HL-60/S4 (cell line): ENCODE results near the gene NUCKS1.
"Not testable (repeated sequence)": the region's sequence is repeated elsewhere in the genome, so short reads cannot be mapped to it uniquely, and the experiment has no call there.

Experiments used
- in situ Hi-C: fragments of 300-500 bp; cut with MboI; formaldehyde crosslinking; loops from 2 replicates; pipeline ENCODE4 v1.14.3; 2022; ENCODE audit warnings: low sequenced_read_pairs

NUCKS1 gene

GRCh38 chr1:205739348-205740160 is 10.4 kb downstream of the NUCKS1 start:
- in situ Hi-C loops, result no loop called here

GRCh38 chr1:205735218-205735617 is 14.8 kb downstream of the NUCKS1 start:
- in situ Hi-C loops, result no loop called here

DNA sequence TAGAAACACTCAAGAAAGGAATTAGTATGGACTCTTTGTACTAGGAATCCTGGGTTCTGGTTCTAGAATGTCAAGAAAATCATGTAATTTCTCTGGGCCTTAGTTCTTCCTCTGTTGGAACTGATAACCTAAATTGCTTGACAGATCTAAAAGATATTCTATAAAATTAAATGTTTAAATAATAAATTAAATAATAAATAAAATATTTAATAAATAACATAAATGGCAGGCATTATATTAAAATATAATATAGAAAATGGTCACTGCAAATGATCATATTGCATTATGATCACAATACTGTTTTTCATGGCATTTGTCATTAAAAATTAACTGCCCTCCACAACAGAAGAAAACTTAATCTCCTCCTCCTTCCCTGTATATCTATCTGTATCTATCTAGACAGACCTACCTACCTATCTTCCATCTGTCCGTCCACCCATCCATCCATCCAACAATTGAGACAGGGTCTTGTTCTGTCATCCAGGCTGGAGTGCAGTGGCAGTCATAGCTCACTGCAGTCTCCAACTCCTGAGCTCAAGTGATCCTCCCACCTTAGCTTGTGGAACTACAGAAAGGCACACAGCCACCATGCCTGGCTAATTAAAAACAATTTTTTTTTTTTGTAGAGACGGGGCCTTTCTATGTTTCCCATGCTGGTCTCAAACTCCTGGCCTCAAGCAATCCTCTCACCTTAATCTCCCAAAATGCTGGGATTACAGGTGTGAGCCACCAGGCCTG is 16.4 kb downstream of the NUCKS1 start:
- in situ Hi-C loops, result no loop called here

GRCh38 chr1:205729945-205730610 is 19.9 kb downstream of the NUCKS1 start:
- in situ Hi-C loops, result no loop called here

DNA sequence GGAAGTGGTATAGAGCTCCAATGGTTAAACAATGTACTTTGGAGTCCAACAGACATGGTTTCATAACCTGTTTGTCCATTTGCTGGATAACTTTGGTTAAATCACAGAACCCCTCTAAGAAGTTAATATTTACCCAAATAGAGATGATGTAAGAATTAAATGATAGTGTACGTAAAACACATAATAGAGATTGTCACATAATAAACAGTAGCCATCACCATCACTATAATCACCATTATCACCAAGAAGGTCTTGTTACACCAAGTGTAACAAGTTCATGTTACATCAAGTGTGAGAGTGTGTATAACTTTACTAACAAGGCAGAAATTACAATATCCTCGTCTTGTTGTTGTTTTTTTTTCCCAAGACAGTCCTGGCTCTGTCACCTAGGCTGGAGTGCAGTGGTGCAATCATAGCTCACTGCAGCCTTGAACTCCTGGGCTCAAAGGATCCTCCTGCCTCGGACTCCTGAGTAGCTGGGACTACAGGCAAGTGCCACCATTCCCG is 23.3 kb downstream of the NUCKS1 start:
- in situ Hi-C loops, result no loop called here

- in situ Hi-C loops, result no loop called here
Observed at GRCh38 chr1:205725514-205725913, 24.5 kb downstream of the NUCKS1 start.

DNA sequence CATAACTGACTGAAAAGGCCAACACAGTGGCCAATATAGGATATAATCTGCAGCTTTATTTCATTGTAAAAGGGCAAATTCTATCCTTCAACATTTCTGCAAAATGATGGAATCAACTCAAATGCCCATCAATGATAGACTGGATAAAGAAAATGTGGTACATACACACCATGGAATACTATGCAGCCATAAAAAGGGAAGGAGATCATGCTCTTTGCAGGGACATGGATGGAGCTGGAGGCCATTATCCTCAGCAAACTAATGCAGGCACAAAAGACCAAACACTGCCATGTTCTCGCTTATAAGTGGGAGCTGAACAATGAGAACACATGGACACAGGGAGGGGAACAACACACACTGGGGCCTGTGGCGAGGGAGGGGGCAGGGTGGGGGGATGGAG is 29.2 kb downstream of the NUCKS1 start:
- in situ Hi-C loops, result not testable (repeated sequence)

DNA sequence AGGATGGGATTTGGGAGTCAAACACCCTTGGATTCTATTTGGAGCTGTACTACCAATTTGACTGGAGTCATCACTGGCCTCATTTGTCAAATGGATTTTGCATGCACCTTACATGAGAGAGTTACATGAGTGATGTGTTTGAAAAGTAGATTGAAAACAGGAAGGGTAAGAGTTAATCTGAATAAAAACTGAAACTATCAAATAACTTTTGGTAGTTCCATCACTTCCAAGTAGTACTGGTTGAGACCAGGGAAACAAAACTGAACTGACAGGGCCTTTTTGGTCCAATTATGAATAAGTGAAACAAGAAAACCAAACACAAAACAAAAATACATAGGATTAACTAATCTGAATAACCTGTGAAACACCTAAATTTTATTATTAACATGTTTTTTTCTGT is 30.2 kb downstream of the NUCKS1 start:
- in situ Hi-C loops, result loop anchor here (10.0 kb wide), 1 partner anchor 125 kb away; no protein-coding TSS in a partner anchor

DNA sequence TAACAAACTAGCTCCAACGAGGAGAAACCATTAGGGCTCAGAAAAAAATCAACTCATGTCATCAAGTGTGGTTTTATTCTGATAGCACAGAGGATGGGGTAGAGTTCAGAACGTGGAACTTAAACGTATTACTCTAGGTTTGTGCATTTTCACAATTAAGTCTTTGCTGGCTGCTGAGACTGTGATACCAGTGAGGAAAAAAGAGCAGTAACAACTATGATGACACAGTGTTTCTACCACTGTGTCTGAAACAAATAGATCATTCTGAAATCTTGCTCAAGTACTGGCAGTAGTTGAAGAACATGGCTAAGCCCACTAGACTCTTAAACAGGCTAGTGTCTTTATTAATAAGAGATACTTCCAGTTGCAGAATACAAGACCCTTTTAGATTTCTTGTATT is 31.0 kb downstream of the NUCKS1 start:
- in situ Hi-C loops, result loop anchor here (10.0 kb wide), 1 partner anchor 124 kb away; no protein-coding TSS in a partner anchor

GRCh38 chr1:205716371-205717132 is 33.4 kb downstream of the NUCKS1 start:
- in situ Hi-C loops, result loop anchor here (10.0 kb wide), 1 partner anchor 122 kb away; no protein-coding TSS in a partner anchor

DNA sequence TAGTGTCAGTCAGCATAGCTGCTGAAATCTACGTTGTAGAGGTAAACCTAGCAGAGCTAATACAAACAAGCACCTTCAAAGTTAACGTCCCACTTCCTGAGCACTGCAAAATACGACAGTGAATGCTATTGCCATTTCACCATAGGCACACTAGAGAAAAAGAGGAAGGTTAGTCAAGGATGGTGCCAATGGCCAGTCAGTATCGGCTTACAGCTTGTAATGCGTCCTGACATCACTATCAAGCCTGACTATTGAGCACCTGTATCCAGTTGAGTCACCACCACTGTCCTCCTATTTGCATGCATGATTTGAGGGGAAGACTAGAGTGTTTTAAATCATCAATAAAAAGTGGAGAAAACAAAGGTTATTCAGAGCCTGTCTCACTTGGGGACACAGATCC is 34.4 kb downstream of the NUCKS1 start:
- in situ Hi-C loops, result loop anchor here (10.0 kb wide), 1 partner anchor 121 kb away; no protein-coding TSS in a partner anchor

- in situ Hi-C loops, result loop anchor here (10.0 kb wide), 1 partner anchor 120 kb away; no protein-coding TSS in a partner anchor
Observed at GRCh38 chr1:205714906-205715246, 35.1 kb downstream of the NUCKS1 start.

DNA sequence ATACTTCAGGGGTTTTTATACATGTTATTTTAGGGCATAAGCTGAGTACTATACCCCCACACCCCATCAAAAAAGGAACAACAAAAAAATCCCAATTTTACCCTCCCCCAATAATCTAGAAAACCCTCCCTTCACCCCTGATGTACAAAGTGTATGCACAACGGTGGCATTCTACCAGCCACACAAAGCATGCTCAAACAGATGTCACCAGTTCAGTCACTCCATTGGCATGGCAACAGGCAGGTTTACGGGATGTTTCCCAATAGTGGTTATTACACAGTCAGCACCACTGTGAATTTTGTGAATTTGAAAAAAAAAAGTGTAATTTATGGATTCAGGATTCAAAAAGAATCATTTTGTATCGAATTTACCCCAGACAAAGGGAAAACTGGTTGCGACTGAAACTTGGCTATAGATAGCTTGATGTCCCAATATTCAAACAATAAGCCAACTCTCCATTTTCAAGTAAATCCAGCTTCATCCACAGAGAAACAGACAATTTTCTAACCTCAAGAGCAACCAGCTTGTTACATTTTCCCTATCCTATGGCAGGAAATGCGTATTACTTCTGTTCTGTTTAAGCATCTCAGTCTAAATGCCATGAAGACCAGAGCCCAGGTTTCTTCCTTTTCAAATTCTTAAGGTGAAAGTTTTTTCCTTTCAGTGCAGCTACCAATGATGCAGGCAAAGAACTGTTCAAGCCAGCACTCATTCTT is 35.6 kb downstream of the NUCKS1 start:
- in situ Hi-C loops, result loop anchor here (10.0 kb wide), 1 partner anchor 120 kb away; no protein-coding TSS in a partner anchor

DNA sequence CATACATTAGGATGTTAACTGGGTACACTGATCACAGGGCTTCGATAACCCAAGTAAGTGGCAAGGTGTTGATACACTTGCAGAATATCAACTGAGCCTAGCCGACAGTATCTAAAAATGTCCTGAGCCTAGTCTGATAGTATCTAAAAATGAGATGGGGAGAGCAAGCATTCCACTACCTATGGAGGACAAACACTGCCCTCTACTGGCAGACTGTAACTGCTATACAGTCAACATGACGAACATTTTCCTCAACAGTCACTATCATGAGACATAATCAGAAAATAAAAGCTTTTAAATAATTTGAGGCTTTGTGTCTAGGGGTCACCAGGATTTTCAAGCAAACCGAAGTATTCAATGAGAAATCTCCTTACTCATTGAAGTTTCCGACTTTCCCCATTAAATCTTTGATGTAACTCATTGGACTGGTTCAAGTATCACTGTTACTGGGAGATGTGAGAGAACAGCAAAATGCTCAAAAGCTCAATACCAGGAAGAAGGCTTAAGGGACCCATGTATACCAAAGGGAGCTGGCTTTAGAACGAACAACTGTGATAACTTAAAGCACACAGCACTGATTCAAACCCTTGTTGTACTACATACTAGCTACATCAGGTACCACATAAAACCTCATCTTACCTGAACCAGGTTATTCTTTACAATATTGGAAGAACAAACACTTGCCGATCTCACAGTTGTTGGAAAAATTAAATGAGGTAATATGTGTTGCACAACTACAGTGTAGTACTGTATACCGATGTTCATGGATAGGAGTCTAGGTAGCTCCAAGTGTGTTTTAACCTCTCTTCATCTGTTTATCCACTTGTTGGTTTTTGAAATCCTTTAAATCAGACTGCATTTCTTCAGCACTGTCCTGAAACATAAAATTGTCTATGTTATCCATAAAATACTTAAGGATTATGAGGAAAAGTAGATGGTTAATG is 38.6 kb downstream of the NUCKS1 start:
- in situ Hi-C loops, result loop anchor here (10.0 kb wide), 1 partner anchor 117 kb away; no protein-coding TSS in a partner anchor

GRCh38 chr1:205710201-205711062 is 39.5 kb downstream of the NUCKS1 start:
- in situ Hi-C loops, result loop anchor here (10.0 kb wide), 1 partner anchor 116 kb away; no protein-coding TSS in a partner anchor

- in situ Hi-C loops, result loop anchor here (10.0 kb wide), 1 partner anchor 115 kb away; no protein-coding TSS in a partner anchor
Observed at GRCh38 chr1:205709640-205710039, 40.3 kb downstream of the NUCKS1 start.

DNA sequence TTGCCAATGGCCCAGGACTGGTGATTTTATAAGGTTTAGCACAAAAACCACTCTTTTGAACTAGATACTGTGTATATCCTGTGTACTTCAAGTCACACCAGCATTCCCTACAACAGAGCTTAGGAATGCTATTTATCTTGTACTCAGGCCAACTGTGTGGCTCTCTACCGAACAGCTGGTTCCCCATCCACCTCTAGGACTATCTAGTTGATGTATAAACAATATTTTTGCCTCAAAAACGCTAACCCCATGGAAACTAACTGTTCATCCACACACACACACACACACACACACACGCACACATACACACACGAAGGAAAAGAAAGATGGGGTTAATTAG is 41.0 kb downstream of the NUCKS1 start:
- in situ Hi-C loops, result no loop called here
